ENCODE data around the gene ARHGAP45. TPM values are rescaled to one million over a fixed set of nuclear protein-coding genes. Genes with fewer than 3 reads are reported as not detected.
A peak's percentile ranks its signal among the peaks of the same experiment; 100 is the strongest.

The ARHGAP45 gene
- total and polyA plus RNA-seq, 9 of the 15 experiments (the other 6 are each of a cell fraction or from before 2014, with no cell fraction given): 0.08 to 22.1 (median 4.2) TPM

DNA sequence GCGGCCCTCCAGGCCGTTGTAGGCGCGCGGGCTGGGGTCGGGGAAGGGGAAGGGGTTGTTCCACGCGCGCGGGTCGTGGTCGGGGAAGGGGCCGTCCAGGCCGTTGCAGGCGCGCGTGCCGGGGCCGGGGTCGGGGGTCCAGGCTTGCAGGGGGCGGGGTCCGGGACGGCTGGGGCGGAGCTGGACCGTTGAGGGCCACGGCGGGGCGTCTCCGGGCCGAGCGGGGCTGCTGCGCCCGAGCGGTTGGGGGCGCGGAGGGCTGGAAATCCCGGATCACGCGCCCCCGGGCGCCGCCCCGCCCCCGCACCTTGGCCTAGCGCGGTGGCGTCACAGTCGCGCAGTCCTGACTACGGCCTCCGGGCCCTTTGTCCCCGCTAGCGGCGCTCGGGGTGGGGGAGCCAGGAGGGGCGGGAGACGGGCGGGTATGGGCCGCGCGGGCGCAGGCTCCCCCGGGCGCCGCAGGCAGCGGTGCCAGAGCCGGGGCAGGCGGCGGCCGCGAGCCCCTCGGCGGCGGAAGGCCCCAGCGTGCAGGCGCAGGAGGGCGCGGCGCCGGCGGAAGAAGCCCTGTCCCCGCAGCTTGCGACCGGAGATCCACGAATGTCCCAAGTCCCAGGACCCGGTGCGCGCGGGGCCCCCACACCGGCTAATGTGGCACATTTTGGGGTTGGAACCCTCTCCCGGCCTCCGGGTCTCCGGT is 37.5 kb downstream of the ARHGAP45 start (continued):
- TF ChIP-seq, protein P1, sequence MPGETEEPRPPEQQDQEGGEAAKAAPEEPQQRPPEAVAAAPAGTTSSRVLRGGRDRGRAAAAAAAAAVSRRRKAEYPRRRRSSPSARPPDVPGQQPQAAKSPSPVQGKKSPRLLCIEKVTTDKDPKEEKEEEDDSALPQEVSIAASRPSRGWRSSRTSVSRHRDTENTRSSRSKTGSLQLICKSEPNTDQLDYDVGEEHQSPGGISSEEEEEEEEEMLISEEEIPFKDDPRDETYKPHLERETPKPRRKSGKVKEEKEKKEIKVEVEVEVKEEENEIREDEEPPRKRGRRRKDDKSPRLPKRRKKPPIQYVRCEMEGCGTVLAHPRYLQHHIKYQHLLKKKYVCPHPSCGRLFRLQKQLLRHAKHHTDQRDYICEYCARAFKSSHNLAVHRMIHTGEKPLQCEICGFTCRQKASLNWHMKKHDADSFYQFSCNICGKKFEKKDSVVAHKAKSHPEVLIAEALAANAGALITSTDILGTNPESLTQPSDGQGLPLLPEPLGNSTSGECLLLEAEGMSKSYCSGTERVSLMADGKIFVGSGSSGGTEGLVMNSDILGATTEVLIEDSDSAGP (CRISPR knock-in tag; IDR thresholded peaks at IDR 0.05): no peak
- peak; percentile 14 for TF ChIP-seq TBP (optimal IDR thresholded peaks at IDR 0.05; ENCODE audit: low read depth, low read length)
- TF ChIP-seq RB1 (IDR thresholded peaks at IDR 0.05; ENCODE audit: low read depth): peak; percentile 60
- TF ChIP-seq, protein P2, sequence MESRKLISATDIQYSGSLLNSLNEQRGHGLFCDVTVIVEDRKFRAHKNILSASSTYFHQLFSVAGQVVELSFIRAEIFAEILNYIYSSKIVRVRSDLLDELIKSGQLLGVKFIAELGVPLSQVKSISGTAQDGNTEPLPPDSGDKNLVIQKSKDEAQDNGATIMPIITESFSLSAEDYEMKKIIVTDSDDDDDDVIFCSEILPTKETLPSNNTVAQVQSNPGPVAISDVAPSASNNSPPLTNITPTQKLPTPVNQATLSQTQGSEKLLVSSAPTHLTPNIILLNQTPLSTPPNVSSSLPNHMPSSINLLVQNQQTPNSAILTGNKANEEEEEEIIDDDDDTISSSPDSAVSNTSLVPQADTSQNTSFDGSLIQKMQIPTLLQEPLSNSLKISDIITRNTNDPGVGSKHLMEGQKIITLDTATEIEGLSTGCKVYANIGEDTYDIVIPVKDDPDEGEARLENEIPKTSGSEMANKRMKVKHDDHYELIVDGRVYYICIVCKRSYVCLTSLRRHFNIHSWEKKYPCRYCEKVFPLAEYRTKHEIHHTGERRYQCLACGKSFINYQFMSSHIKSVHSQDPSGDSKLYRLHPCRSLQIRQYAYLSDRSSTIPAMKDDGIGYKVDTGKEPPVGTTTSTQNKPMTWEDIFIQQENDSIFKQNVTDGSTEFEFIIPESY (CRISPR knock-in tag; IDR thresholded peaks at IDR 0.05): no peak
- TF ChIP-seq MAFG (tag; conservative IDR thresholded peaks at IDR 0.05): no peak
- TF ChIP-seq NFIC (IDR thresholded peaks at IDR 0.05): 0 out of 2 replicates have a peak, but pooled peaks have one; percentile 0
- TF ChIP-seq SMAD4 (CRISPR knock-in tag; conservative IDR thresholded peaks at IDR 0.05): 0 out of 2 replicates have a peak, but pooled peaks have one; percentile 41
- TF ChIP-seq KDM5B (IDR thresholded peaks at IDR 0.05; ENCODE audit: insufficient replicate concordance, low read depth, low read length): peak; percentile 35
- TF ChIP-seq, protein P3, sequence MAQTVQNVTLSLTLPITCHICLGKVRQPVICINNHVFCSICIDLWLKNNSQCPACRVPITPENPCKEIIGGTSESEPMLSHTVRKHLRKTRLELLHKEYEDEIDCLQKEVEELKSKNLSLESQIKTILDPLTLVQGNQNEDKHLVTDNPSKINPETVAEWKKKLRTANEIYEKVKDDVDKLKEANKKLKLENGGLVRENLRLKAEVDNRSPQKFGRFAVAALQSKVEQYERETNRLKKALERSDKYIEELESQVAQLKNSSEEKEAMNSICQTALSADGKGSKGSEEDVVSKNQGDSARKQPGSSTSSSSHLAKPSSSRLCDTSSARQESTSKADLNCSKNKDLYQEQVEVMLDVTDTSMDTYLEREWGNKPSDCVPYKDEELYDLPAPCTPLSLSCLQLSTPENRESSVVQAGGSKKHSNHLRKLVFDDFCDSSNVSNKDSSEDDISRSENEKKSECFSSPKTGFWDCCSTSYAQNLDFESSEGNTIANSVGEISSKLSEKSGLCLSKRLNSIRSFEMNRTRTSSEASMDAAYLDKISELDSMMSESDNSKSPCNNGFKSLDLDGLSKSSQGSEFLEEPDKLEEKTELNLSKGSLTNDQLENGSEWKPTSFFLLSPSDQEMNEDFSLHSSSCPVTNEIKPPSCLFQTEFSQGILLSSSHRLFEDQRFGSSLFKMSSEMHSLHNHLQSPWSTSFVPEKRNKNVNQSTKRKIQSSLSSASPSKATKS (CRISPR knock-in tag; IDR thresholded peaks at IDR 0.05): no peak
- TF ChIP-seq HDAC6 (IDR thresholded peaks at IDR 0.05; ENCODE audit: low read depth, low read length): no peak
- TF ChIP-seq, protein P4, sequence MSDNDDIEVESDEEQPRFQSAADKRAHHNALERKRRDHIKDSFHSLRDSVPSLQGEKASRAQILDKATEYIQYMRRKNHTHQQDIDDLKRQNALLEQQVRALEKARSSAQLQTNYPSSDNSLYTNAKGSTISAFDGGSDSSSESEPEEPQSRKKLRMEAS (CRISPR knock-in tag; IDR thresholded peaks at IDR 0.05): no peak
- TF ChIP-seq, protein P5, sequence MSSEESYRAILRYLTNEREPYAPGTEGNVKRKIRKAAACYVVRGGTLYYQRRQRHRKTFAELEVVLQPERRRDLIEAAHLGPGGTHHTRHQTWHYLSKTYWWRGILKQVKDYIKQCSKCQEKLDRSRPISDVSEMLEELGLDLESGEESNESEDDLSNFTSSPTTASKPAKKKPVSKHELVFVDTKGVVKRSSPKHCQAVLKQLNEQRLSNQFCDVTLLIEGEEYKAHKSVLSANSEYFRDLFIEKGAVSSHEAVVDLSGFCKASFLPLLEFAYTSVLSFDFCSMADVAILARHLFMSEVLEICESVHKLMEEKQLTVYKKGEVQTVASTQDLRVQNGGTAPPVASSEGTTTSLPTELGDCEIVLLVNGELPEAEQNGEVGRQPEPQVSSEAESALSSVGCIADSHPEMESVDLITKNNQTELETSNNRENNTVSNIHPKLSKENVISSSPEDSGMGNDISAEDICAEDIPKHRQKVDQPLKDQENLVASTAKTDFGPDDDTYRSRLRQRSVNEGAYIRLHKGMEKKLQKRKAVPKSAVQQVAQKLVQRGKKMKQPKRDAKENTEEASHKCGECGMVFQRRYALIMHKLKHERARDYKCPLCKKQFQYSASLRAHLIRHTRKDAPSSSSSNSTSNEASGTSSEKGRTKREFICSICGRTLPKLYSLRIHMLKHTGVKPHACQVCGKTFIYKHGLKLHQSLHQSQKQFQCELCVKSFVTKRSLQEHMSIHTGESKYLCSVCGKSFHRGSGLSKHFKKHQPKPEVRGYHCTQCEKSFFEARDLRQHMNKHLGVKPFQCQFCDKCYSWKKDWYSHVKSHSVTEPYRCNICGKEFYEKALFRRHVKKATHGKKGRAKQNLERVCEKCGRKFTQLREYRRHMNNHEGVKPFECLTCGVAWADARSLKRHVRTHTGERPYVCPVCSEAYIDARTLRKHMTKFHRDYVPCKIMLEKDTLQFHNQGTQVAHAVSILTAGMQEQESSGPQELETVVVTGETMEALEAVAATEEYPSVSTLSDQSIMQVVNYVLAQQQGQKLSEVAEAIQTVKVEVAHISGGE (CRISPR knock-in tag; IDR thresholded peaks at IDR 0.05): peak in 1 of 3 experiments; percentile 44; a peak in 1 of 6 replicates
- no peak for TF ChIP-seq STAT5B (CRISPR knock-in tag; IDR thresholded peaks at IDR 0.05)
- no peak for TF ChIP-seq CHD1 (IDR thresholded peaks at IDR 0.05; ENCODE audit: low read length)
- TF ChIP-seq ZNF311 (CRISPR knock-in tag; IDR thresholded peaks at IDR 0.05): no peak
